ENCODE data around the gene MAGEA9B.
"Not testable (repeated sequence)": the region's sequence is repeated elsewhere in the genome, so short reads cannot be mapped to it uniquely, and the experiment has no call there.

DNA sequence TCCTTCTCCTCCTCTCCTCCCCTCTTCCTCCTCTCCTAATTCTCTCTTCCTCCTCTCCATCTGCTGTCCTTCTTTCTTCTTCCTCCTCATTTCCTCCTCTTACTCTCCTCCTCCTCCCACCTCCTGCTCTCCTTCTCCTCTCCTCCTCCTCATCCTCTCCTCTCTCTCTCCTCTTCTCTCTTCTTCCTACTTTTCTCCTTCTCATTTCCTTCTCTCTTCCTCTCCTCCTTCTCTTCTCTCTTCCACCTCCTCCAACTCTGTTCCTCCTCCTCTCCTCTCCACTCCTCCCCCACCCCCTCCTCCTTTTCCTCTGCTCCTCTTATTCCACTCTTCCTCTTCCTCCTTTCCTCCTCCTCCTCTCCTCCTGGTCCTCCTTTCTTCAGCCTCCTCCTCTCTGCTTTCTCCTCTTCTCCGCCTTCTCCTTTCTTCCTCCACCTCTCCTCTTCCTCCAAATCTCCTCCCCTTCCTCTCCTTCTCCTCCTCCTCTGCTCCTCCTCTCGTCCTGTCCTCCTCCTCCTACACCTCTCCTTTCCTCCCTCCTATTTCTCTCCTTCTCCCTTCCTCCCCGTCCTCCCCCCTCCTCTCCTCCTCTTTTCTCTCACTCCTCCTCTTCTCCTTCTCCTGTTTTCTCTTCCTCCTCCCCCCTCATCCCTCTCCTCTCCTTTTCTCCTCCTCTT, 52.2 kb downstream of the MAGEA9B start:
- TF ChIP-seq, protein P1, sequence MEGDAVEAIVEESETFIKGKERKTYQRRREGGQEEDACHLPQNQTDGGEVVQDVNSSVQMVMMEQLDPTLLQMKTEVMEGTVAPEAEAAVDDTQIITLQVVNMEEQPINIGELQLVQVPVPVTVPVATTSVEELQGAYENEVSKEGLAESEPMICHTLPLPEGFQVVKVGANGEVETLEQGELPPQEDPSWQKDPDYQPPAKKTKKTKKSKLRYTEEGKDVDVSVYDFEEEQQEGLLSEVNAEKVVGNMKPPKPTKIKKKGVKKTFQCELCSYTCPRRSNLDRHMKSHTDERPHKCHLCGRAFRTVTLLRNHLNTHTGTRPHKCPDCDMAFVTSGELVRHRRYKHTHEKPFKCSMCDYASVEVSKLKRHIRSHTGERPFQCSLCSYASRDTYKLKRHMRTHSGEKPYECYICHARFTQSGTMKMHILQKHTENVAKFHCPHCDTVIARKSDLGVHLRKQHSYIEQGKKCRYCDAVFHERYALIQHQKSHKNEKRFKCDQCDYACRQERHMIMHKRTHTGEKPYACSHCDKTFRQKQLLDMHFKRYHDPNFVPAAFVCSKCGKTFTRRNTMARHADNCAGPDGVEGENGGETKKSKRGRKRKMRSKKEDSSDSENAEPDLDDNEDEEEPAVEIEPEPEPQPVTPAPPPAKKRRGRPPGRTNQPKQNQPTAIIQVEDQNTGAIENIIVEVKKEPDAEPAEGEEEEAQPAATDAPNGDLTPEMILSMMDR (IDR thresholded peaks at IDR 0.05) = not testable (repeated sequence)
- TF ChIP-seq POLR2AphosphoS5 (IDR thresholded peaks at IDR 0.05) = not testable (repeated sequence)
